Gastrocnemius medialis (tissue), 4 donors: Measurements from ENCODE around the gene TRAPPC5.

Source experiments
- POLR2A ChIP-seq, 2 donors: fragments of 450-650 bp; IDR thresholded peaks; one replicate each; pipeline ENCODE4 v1.6.1; 2017; ENCODE audit warnings: antibody characterized with exemption in 2 of 2, mild to moderate bottlenecking in 2 of 2, moderate library complexity in 2 of 2
- TF ChIP-seq, protein P1 (sequence below), 5 experiments: fragments of 450-650 bp in 3 of 5; fragments of 200-600 bp in 2 of 5; sonication (generic) in 2 of 5; IDR thresholded peaks in 4 of 5; conservative IDR thresholded peaks in 1 of 5; 1 replicate in 4 of 5; 2 replicates in 1 of 5; pipeline ENCODE4 v1.5.1; 2016 to 2019; ENCODE audit warnings: antibody characterized with exemption in 5 of 5, mild to moderate bottlenecking in 3 of 5, moderate library complexity in 3 of 5

DNA sequence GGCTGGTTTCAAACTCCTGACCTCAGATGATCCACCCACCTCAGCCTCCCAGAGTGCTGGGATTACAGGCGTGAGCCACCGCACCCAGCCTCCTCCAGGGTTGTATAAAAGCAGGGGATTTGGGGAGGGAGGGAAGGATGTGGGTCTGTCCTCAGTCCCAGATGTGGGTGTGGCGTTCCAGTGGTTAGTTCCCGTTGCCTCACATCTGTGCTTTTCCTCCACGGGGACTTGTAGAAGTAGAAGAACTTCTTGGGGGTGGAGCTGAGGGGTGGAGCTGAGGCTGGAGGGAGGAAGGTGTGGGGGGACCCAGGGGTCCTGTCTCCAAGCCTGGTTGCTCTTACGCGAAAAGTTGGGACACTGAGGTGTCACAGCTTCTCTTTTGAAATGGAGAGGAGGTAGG, 4.3 kb upstream of the TRAPPC5 start:
- TF ChIP-seq, protein P1, sequence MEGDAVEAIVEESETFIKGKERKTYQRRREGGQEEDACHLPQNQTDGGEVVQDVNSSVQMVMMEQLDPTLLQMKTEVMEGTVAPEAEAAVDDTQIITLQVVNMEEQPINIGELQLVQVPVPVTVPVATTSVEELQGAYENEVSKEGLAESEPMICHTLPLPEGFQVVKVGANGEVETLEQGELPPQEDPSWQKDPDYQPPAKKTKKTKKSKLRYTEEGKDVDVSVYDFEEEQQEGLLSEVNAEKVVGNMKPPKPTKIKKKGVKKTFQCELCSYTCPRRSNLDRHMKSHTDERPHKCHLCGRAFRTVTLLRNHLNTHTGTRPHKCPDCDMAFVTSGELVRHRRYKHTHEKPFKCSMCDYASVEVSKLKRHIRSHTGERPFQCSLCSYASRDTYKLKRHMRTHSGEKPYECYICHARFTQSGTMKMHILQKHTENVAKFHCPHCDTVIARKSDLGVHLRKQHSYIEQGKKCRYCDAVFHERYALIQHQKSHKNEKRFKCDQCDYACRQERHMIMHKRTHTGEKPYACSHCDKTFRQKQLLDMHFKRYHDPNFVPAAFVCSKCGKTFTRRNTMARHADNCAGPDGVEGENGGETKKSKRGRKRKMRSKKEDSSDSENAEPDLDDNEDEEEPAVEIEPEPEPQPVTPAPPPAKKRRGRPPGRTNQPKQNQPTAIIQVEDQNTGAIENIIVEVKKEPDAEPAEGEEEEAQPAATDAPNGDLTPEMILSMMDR (IDR thresholded peaks at IDR 0.05 in 4 of 5, conservative IDR thresholded peaks at IDR 0.05 in 1 of 5), result no peak
- TF ChIP-seq POLR2A (IDR thresholded peaks at IDR 0.05), result no peak
